GM12891 (cell line): Measurements from ENCODE around the gene LINC00237.

Experiments used
- PAX5 ChIP-seq: IDR thresholded peaks from 2 replicates; pipeline ENCODE4 v1.6.1; 2011; ENCODE audit warnings: low read length, moderate library complexity, mild to moderate bottlenecking; ENCODE audit not compliant: insufficient read depth, severe bottlenecking
- POLR2A ChIP-seq: IDR thresholded peaks from 2 replicates; pipeline ENCODE4 v1.6.1; 2011; ENCODE audit warnings: low read depth, low read length, control low read depth
- POLR2AphosphoS5 ChIP-seq: IDR thresholded peaks from 2 replicates; pipeline ENCODE4 v1.6.1; 2011; ENCODE audit warnings: low read depth, low read length, control low read depth
- TAF1 ChIP-seq: IDR thresholded peaks from 2 replicates; pipeline ENCODE4 v1.6.1; 2011; ENCODE audit warnings: low read depth, low read length, control low read depth

DNA sequence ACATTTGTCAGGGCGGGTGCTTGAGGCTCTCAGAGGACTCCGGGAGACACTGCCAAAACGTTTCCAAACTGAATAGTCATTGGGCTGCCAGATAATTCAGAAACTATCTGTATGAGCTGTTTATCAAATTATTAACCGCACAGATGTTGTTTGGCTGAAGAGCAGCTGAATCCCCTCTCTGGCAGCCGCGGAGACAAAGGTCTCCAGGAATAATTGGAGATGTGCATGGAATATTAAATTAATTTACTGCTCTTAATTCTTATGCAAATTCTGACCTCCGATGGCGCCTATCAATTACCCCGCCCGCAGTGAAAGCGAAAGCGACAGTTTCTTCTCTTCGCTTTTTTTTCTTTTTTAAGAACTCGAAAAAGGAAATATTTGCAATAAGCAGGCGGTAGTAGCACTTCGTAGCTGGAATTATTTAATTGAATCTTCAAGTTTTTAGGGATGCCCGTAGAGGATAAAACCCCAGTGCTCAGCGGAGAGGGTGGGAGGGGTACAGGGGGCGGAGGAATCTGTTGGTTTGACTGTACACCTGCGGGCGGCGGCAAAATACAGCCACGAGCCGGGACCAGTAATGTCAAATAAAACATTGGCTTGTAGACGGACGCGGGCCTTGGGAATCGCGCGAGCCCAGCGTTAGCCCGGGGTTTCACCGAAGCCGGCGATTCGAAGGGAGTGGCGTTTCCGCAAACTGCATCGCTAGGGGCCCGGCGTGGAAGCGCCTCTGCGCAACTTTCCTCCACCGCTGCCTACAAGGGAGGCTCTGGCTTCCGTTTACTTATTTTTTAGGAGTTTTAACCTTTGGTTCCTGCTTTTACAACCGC is 6.2 kb downstream of the LINC00237 start:
- no peak for TF ChIP-seq PAX5
- TF ChIP-seq POLR2A, result no peak
- no peak for TF ChIP-seq POLR2AphosphoS5
- no peak for TF ChIP-seq TAF1
